Measurements from ENCODE around the gene PRCD. TPM values are rescaled to one million over a fixed set of nuclear protein-coding genes. Genes with fewer than 3 reads are reported as not detected.

PRCD gene
- total RNA-seq, 1 donor: 0.73 TPM

DNA sequence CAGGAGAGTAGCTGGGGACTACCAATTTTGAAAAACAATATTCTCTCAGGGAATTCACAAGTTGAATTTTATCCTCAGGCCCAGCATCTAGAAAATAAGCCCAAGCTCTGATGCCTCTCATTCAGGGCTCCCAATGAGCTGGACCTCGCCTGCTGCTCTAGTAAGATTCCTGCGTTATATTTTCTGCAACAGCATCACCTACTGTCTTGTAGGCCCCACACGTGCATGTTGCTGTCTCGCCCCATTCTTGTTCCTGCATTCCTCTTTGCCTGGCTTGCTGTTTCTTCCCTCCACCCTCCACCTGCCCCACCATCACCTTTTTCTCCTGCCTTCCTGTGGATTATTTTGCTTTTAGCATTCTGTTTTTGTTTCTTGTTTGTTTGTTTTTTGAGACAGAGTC, 54.1 kb downstream of the PRCD start:
- no peaks in the 10 kb centered on the region for H3K27me3 ChIP-seq (ENCODE audit: insufficient read depth, low read length)

GRCh38 chr17:76594690-76595089, 54.8 kb downstream of the PRCD start:
- Histone ChIP-seq H3K27me3 (ENCODE audit: insufficient read depth, low read length) (no peaks in the 10 kb centered on the region), H3K9me3 (ENCODE audit: low read depth, low read length) (no peaks in the 10 kb centered on the region), H3K4me1 (ENCODE audit: insufficient read depth, low read length) (peaks cover 27% of the 10 kb centered on the region), H3K4me3 (ENCODE audit: low read length) (no peak overlapping the region)

More for the DNA sequence above, 54.1 kb downstream of the PRCD start:
- H3K4me3 ChIP-seq (ENCODE audit: low read length): no peak overlapping the region
- H3K4me1 ChIP-seq (ENCODE audit: insufficient read depth, low read length): peaks cover 24% of the 10 kb centered on the region
- no peaks in the 10 kb centered on the region for H3K9me3 ChIP-seq (ENCODE audit: low read depth, low read length)

Other genes with a start within 250 kb of the PRCD start
- 1.2 TPM for gene QRICH2, start 231.8 kb upstream of the PRCD start, total RNA-seq
- gene PRPSAP1, start 186.1 kb upstream of the PRCD start, total RNA-seq: 23.4 TPM
- 19.2 TPM for gene SPHK1, start 155.4 kb upstream of the PRCD start, total RNA-seq
- gene UBE2O, start 86.9 kb upstream of the PRCD start, total RNA-seq: 15.2 TPM
- gene AANAT, start 72.4 kb upstream of the PRCD start, total RNA-seq: not detected
- gene RHBDF2, start 38.6 kb upstream of the PRCD start, total RNA-seq: 62.1 TPM
- gene CYGB, start 2.3 kb upstream of the PRCD start, total RNA-seq: 0.21 TPM
- 2.3 TPM for gene ST6GALNAC2, start 45.8 kb downstream of the PRCD start, total RNA-seq
- 4.0 TPM for gene ST6GALNAC1, start 103.7 kb downstream of the PRCD start, total RNA-seq
- gene MXRA7, start 170.9 kb downstream of the PRCD start, total RNA-seq: 10.3 TPM
- gene JMJD6, start 186.6 kb downstream of the PRCD start, total RNA-seq: 48.5 TPM
- gene METTL23, start 186.8 kb downstream of the PRCD start, total RNA-seq: 26.3 TPM
- 288 TPM for gene SRSF2, start 197.3 kb downstream of the PRCD start, total RNA-seq
- 28.2 TPM for gene MFSD11, start 198.1 kb downstream of the PRCD start, total RNA-seq